ENCODE results near the gene PHTF1. TPM values are rescaled to one million over a fixed set of nuclear protein-coding genes. Genes with fewer than 3 reads are reported as not detected.

The PHTF1 gene
- total and polyA plus RNA-seq, 2 of the 4 experiments (the other 2 are of a cell fraction), result 9.6 to 13.3 TPM

- Histone ChIP-seq H2BK120ac (ENCODE audit: low read depth, low read length) (no peak overlapping the region), H4K8ac (ENCODE audit: low read depth in 2 of 2, low read length in 2 of 2) (no peak overlapping the region), H3K9ac (ENCODE audit: low read depth, low read length) (no peak overlapping the region), H2BK20ac (ENCODE audit: low read depth, low read length) (no peak overlapping the region), H3K27ac (ENCODE audit: insufficient read depth, low read length) (no peak overlapping the region), H3K4me2 (ENCODE audit: low read depth, low read length) (no peak overlapping the region), H4K5ac (ENCODE audit: low read depth, low read length) (no peak overlapping the region), H3K23ac (ENCODE audit: low read depth, low read length) (no peak overlapping the region), H3K9me3 (ENCODE audit: control insufficient read depth, insufficient read depth, low read length) (no peaks in the 10 kb centered on the region), H3K56ac (ENCODE audit: extremely low read depth, insufficient read depth, low read length) (no peak overlapping the region), H3K36me3 (ENCODE audit: control insufficient read depth, insufficient read depth, low read length) (peaks cover 4% of the 10 kb centered on the region), H3K4ac (ENCODE audit: low read depth, low read length) (no peak overlapping the region), H3K27me3 (ENCODE audit: control insufficient read depth, insufficient read depth, low read length) (no peaks in the 10 kb centered on the region), H4K91ac (ENCODE audit: insufficient read depth, low read depth, low read length) (no peak overlapping the region), H2AK5ac (ENCODE audit: low read depth, low read length) (no peak overlapping the region), H3K14ac (replicated peaks; ENCODE audit: low read depth, low read length) (no peak overlapping the region), H2BK15ac (ENCODE audit: low read depth, low read length) (no peak overlapping the region), H3K79me1 (ENCODE audit: low read depth in 1 of 2, low read length in 2 of 2) (peaks cover 52 to 73% of the 10 kb centered on the region in 2 experiments), H3K9me1 (ENCODE audit: insufficient read depth, low read length) (peaks cover 11% of the 10 kb centered on the region), H4K20me1 (ENCODE audit: insufficient read depth, low read length) (peaks cover 15% of the 10 kb centered on the region; the same call in 1 of the 2 replicates), H3K4me3 (ENCODE audit: insufficient read depth, low read depth, low read length) (no peak overlapping the region), H2AFZ (replicated peaks; ENCODE audit: low read length, poor library complexity) (no peak overlapping the region), H3K18ac (ENCODE audit: low read depth, low read length) (no peak overlapping the region), H2AK9ac (replicated peaks; ENCODE audit: low read depth, low read length, poor library complexity) (no peak overlapping the region), H2BK5ac (ENCODE audit: low read depth, low read length, poor library complexity, severe bottlenecking) (no peak overlapping the region), H3K4me1 (ENCODE audit: control insufficient read depth, insufficient read depth, low read length) (peaks cover 12% of the 10 kb centered on the region)
- TF ChIP-seq MXI1 (IDR thresholded peaks at IDR 0.05; ENCODE audit: borderline replicate concordance, low read depth, low read length), result no peak
- peak; percentile 88 for TF ChIP-seq CEBPB (IDR thresholded peaks at IDR 0.05; ENCODE audit: low read depth, low read length)
- ChIA-PET CTCF (no interaction called here), POLR2A (ENCODE audit: unreplicated experiment) (no interaction called here)
- dilution Hi-C loops (cut with HindIII; ENCODE audit: low sequenced_read_pairs, unreplicated experiment), result no loop called here
- no TSS peak for BruUV-seq (replicated peaks)
- ATAC-seq (ENCODE audit: low read depth) (no peak), DNase-seq (no peak)
- in situ Hi-C loops (cut with MboI; ENCODE audit: low sequenced_read_pairs), result no loop called here
- intact Hi-C loops (cut with micrococcal nuclease), result no loop called here
- WGBS, 2 experiments (ENCODE audit: extremely low coverage in 2 of 2, insufficient read length in 1 of 2), result no CpG with 5 or more reads among the region's 3 CpGs
Observed at GRCh38 chr1:113788802-113789201, 29.5 kb upstream of the PHTF1 start.
